A673 (cell line): ENCODE data around the gene FLNC.

Source experiments
- CTCF ChIP-seq: fragments of 300-800, 200-600 bp; sonication (generic); conservative IDR thresholded peaks from 2 replicates; pipeline ENCODE4 v1.5.1; 2017; ENCODE audit warnings: low read depth, mild to moderate bottlenecking, antibody characterized with exemption, low read length, moderate library complexity, mixed read lengths
- EZH2 ChIP-seq: fragments of 200-600 bp; sonication (generic); IDR thresholded peaks from 2 replicates; pipeline ENCODE4 v1.6.1; 2017; ENCODE audit warnings: borderline replicate concordance, low read depth, mild to moderate bottlenecking, mixed read lengths, antibody characterized with exemption, low read length; ENCODE audit not compliant: poor library complexity, severe bottlenecking

- TF ChIP-seq CTCF (no peak), EZH2 (no peak)
These were observed 3.7 kb upstream of the FLNC start for GRCh38 chr7:128826512-128826911.
